KMS-11 (cell line): ENCODE results near the gene NDOR1.

Experiments
- H2AFZ ChIP-seq: fragments of 200-600 bp; sonication (generic); 2 replicates; pipeline ENCODE4 v1.6.1; 2016; ENCODE audit warnings: antibody characterized with exemption, mixed run types, low read depth
- H3K27ac ChIP-seq: fragments of 200-600 bp; sonication (generic); 2 replicates; pipeline ENCODE4 v1.6.1; 2016; ENCODE audit warnings: mild to moderate bottlenecking, mixed run types
- H3K27me3 ChIP-seq: fragments of 200-600 bp; sonication (generic); 2 replicates; pipeline ENCODE4 v1.6.1; 2017; ENCODE audit warnings: mild to moderate bottlenecking, low read depth, mixed run types, moderate library complexity; ENCODE audit not compliant: insufficient read depth
- H3K36me3 ChIP-seq: fragments of 200-600 bp; sonication (generic); 2 replicates; pipeline ENCODE4 v1.6.1; 2017; ENCODE audit warnings: mild to moderate bottlenecking, mixed run types; ENCODE audit not compliant: insufficient read depth
- H3K4me1 ChIP-seq: fragments of 200-600 bp; sonication (generic); 2 replicates; pipeline ENCODE4 v1.6.1; 2016; ENCODE audit warnings: mild to moderate bottlenecking, low read depth, mixed run types; ENCODE audit not compliant: poor library complexity, severe bottlenecking
- H3K4me2 ChIP-seq: fragments of 200-600 bp; sonication (generic); 2 replicates; pipeline ENCODE4 v1.7.0; 2016; ENCODE audit warnings: mild to moderate bottlenecking, mixed run types
- H3K4me3 ChIP-seq: fragments of 200-600 bp; sonication (generic); IDR thresholded peaks from 2 replicates; pipeline ENCODE4 v1.6.1; 2017; ENCODE audit warnings: low read depth, low read length, mixed read lengths; ENCODE audit not compliant: insufficient read depth
- H3K79me2 ChIP-seq: fragments of 200-600 bp; sonication (generic); 2 replicates; pipeline ENCODE4 v1.6.1; 2016; ENCODE audit warnings: low read depth, mixed run types; ENCODE audit not compliant: insufficient read depth
- H3K9ac ChIP-seq: fragments of 200-600 bp; sonication (generic); 2 replicates; pipeline ENCODE4 v1.6.1; 2016; ENCODE audit warnings: mild to moderate bottlenecking, mixed run types
- H4K20me1 ChIP-seq: fragments of 200-600 bp; sonication (generic); 2 replicates; pipeline ENCODE4 v1.6.1; 2016; ENCODE audit warnings: mild to moderate bottlenecking, mixed run types; ENCODE audit not compliant: insufficient read depth
- CTCF ChIP-seq: fragments of 200-600 bp; sonication (generic); conservative IDR thresholded peaks from 2 replicates; pipeline ENCODE4 v1.6.1; 2017; ENCODE audit warnings: low read depth, mild to moderate bottlenecking, antibody characterized with exemption, low read length, moderate library complexity, mixed read lengths

The NDOR1 gene

GRCh38 chr9:137232510-137232909 is 27.0 kb downstream of the NDOR1 start:
- Histone ChIP-seq H3K9ac (no peak overlapping the region), H3K27ac (no peak overlapping the region), H3K36me3 (no peaks in the 10 kb centered on the region), H3K4me1 (peaks cover 10% of the 10 kb centered on the region), H3K79me2 (no peaks in the 10 kb centered on the region), H3K4me2 (no peak overlapping the region), H3K4me3 (no peak overlapping the region), H4K20me1 (no peaks in the 10 kb centered on the region), H2AFZ (no peak overlapping the region), H3K27me3 (peaks cover 58% of the 10 kb centered on the region)
- no peak for TF ChIP-seq CTCF

- Histone ChIP-seq H3K9ac (no peak overlapping the region), H3K79me2 (no peaks in the 10 kb centered on the region), H3K36me3 (no peaks in the 10 kb centered on the region), H2AFZ (no peak overlapping the region), H3K27ac (no peak overlapping the region), H3K4me1 (peaks cover 10% of the 10 kb centered on the region), H4K20me1 (no peaks in the 10 kb centered on the region), H3K4me3 (no peak overlapping the region), H3K4me2 (no peak overlapping the region), H3K27me3 (peaks cover 57% of the 10 kb centered on the region)
- no peak for TF ChIP-seq CTCF
Observed at GRCh38 chr9:137233143-137233980, 27.9 kb downstream of the NDOR1 start.

GRCh38 chr9:137234055-137234697 is 28.7 kb downstream of the NDOR1 start:
- Histone ChIP-seq H3K27ac (no peak overlapping the region), H2AFZ (no peak overlapping the region), H3K9ac (no peak overlapping the region), H3K36me3 (no peaks in the 10 kb centered on the region), H4K20me1 (no peaks in the 10 kb centered on the region), H3K79me2 (no peaks in the 10 kb centered on the region), H3K4me1 (peaks cover 15% of the 10 kb centered on the region), H3K4me3 (no peak overlapping the region), H3K27me3 (peaks cover 49% of the 10 kb centered on the region), H3K4me2 (no peak overlapping the region)
- TF ChIP-seq CTCF = no peak

- no peaks in the 10 kb centered on the region for H4K20me1 ChIP-seq
- H3K27ac ChIP-seq = no peak overlapping the region
- H3K4me2 ChIP-seq = no peak overlapping the region
- no peak overlapping the region for H3K9ac ChIP-seq
- 0 out of 2 replicates have a peak, but pooled peaks have one; percentile 5 for TF ChIP-seq CTCF
- H3K4me3 ChIP-seq = no peak overlapping the region
- peaks cover 46% of the 10 kb centered on the region for H3K27me3 ChIP-seq
- no peaks in the 10 kb centered on the region for H3K36me3 ChIP-seq
- peaks cover 23% of the 10 kb centered on the region for H3K4me1 ChIP-seq
- no peaks in the 10 kb centered on the region for H3K79me2 ChIP-seq
- no peak overlapping the region for H2AFZ ChIP-seq
Observed at GRCh38 chr9:137234758-137235423, 29.4 kb downstream of the NDOR1 start.
